ENCODE results near the gene C16orf46. TPM values are rescaled to one million over a fixed set of nuclear protein-coding genes. Genes with fewer than 3 reads are reported as not detected.

The C16orf46 gene
- total RNA-seq (2021; ENCODE audit: unreplicated experiment) (1.7 TPM), Bru-seq, nascent RNA (percentile 74 among the genes with signal in this experiment), BruChase-seq, experiment 1, labeled RNA remaining after a 6-hour chase (percentile 92 among the genes with signal in this experiment), BruChase-seq, experiment 2, labeled RNA remaining after a 2-hour chase (percentile 94 among the genes with signal in this experiment)
- 0.40 and 0.61 TPM in 2 replicates for polyA plus RNA-seq (2012)
- long read RNA-seq, partial matches to known transcripts = 0 of 2 reads
- long read RNA-seq, other reads (novel, unspliced or antisense) = 2 of 2 reads

- peaks cover 10 to 15% of the 10 kb centered on the region in 2 experiments for H3K4me1 ChIP-seq (ENCODE audit: control insufficient read depth in 1 of 2, insufficient read depth in 2 of 2, low read length in 2 of 2)
- RAD21 ChIA-PET (ENCODE audit: low non-redundant PET in 1 of 2, low total read pairs in 2 of 2, uncharacterized antibody in 2 of 2, unreplicated experiment in 2 of 2) = no interaction called here
- ATAC-seq = peak; percentile 92
- no peaks in the 10 kb centered on the region for H3K9me3 ChIP-seq (ENCODE audit: control insufficient read depth in 1 of 2, insufficient read depth in 1 of 2, low read depth in 1 of 2, low read length in 2 of 2)
- intact Hi-C loops (cut with micrococcal nuclease) = loop anchor here (2.0 to 5.0 kb wide), 2 partner anchors 19 to 40 kb away; partner anchors contain the start of genes ATMIN and GCSH
- no peaks in the 10 kb centered on the region for H3K79me2 ChIP-seq (ENCODE audit: insufficient read depth, low read length)
- peak within 1 kb of the TSS; percentile 76 for H3K9ac ChIP-seq (ENCODE audit: low read length)
- CTCF ChIA-PET = interaction anchor here (0.9 to 2.6 kb wide), 4 partner anchors 17 to 121 kb away, joined by 3 to 18 read pairs (median 3); partner anchors contain the start of gene ATMIN
- POLR2A ChIA-PET = interaction anchor here (1.0 to 1.6 kb wide), 4 partner anchors 8 to 64 kb away, joined by 3 to 6 read pairs (median 4); no protein-coding TSS in a partner anchor
- no peaks in the 10 kb centered on the region for H4K20me1 ChIP-seq (ENCODE audit: insufficient read depth)
- H3K4me2 ChIP-seq (ENCODE audit: low read length) = peak within 1 kb of the TSS; percentile 86
- H3K27me3 ChIP-seq (ENCODE audit: insufficient read depth, low read length) = no peaks in the 10 kb centered on the region
- BruUV-seq (replicated peaks) = TSS peak; percentile 88
- no peaks in the 10 kb centered on the region for H3K9me2 ChIP-seq (ENCODE audit: insufficient read depth)
- peak within 1 kb of the TSS; percentile 53 for H3K27ac ChIP-seq (ENCODE audit: low read depth, low read length)
- H3K36me3 ChIP-seq (ENCODE audit: control insufficient read depth in 1 of 2, insufficient read depth in 2 of 2, low read length in 2 of 2) = peaks cover 0 to 9% of the 10 kb centered on the region in 2 experiments; a peak in 1 of 4 replicates
- H2AFZ ChIP-seq (ENCODE audit: low read depth, low read length, poor library complexity, severe bottlenecking) = peak within 1 kb of the TSS; percentile 56
- H3K4me3 ChIP-seq (replicated peaks in 1 of 2; ENCODE audit: low read depth in 1 of 2, low read length in 2 of 2) = peak within 1 kb of the TSS; percentile 66 to 74
- DNase-seq (ENCODE audit: low read depth, low spot score) = peak; percentile 96
- TF ChIP-seq YY1 (IDR thresholded peaks at IDR 0.05; ENCODE audit: extremely low read depth, insufficient replicate concordance, low read depth, low read length) (peak; percentile 33), MAX (IDR thresholded peaks at IDR 0.05) (0 out of 2 replicates have a peak, but pooled peaks have one; percentile 33), POLR2AphosphoS5 (IDR thresholded peaks at IDR 0.05; ENCODE audit: low read depth, low read length) (peak; percentile 95), EGR1 (IDR thresholded peaks at IDR 0.05; ENCODE audit: low read depth) (no peak), CBX3 (IDR thresholded peaks at IDR 0.05; ENCODE audit: low read depth) (no peak), CTCF (IDR thresholded peaks at IDR 0.05 in 2 of 3, conservative IDR thresholded peaks at IDR 0.05 in 1 of 3; ENCODE audit: borderline replicate concordance in 1 of 3, insufficient read depth in 1 of 3, low read depth in 2 of 3, low read length in 2 of 3) (no peak), SP1 (IDR thresholded peaks at IDR 0.05; ENCODE audit: low read depth) (peak; percentile 74; the same call in 1 of the 2 replicates), FOSL1 (IDR thresholded peaks at IDR 0.05; ENCODE audit: low read depth) (no peak), CEBPB (IDR thresholded peaks at IDR 0.05; ENCODE audit: low read depth) (no peak), POLR2A (IDR thresholded peaks at IDR 0.05; ENCODE audit: borderline replicate concordance, extremely low read depth, insufficient read depth, insufficient read length) (peak; percentile 80), ZNF274 (IDR thresholded peaks at IDR 0.05; ENCODE audit: low read depth, low read length) (no peak), REST (IDR thresholded peaks at IDR 0.05; ENCODE audit: low read depth) (no peak), ZFX (IDR thresholded peaks at IDR 0.05) (peak; percentile 92), TCF7L2 (IDR thresholded peaks at IDR 0.05; ENCODE audit: borderline replicate concordance, extremely low read depth, insufficient read depth, insufficient read length) (peak; percentile 36), SIN3A (IDR thresholded peaks at IDR 0.05; ENCODE audit: low read depth) (peak; percentile 88), ATF3 (IDR thresholded peaks at IDR 0.05) (no peak), EZH2phosphoT487 (IDR thresholded peaks at IDR 0.05; ENCODE audit: borderline replicate concordance) (no peak), EZH2 (IDR thresholded peaks at IDR 0.05) (no peak)
Measured at GRCh38 chr16:81077076-81077940, at the start of gene C16orf46. TSS of gene C16orf46 (minus strand) at chr16:81077238. CDS start at chr16:81063955, 13,283 bp downstream.
